Esophagus squamous epithelium (tissue), 4 donors: Measurements from ENCODE around the gene ZNF296.

ENCODE experiments used
- POLR2A ChIP-seq, 4 donors: fragments of 450-650 bp; IDR thresholded peaks; one replicate each; pipeline ENCODE4 v1.6.1; 2017; ENCODE audit warnings: antibody characterized with exemption in 4 of 4, mild to moderate bottlenecking in 4 of 4, moderate library complexity in 3 of 4
- TF ChIP-seq, protein P1 (sequence below), 6 experiments: fragments of 450-650 bp in 4 of 6; fragments of 200-600 bp in 2 of 6; sonication (generic) in 2 of 6; IDR thresholded peaks; one replicate each; pipeline ENCODE4 v1.5.1; 2016 to 2019; ENCODE audit warnings: antibody characterized with exemption in 6 of 6, mild to moderate bottlenecking in 4 of 6, moderate library complexity in 4 of 6

DNA sequence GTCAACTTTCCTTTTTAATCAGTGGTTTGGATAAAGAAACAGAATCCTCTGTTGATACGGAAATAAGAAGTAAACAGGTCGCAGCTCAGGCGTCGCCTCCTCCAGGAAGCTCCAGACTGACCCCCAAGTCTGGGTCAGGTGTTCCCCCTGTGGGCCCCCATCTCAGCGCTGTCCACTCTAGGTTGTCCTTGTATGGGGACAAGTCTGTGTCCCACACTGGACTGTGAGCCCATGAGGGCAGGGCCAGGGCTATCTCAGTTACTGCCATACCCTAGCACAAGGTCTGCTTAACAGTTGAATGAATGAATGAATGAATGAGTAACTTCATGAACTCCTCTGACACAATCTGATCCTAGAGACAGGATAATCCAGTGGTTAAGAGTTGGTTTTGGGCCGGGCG lies 29.9 kb downstream of the ZNF296 start:
- TF ChIP-seq, protein P1, sequence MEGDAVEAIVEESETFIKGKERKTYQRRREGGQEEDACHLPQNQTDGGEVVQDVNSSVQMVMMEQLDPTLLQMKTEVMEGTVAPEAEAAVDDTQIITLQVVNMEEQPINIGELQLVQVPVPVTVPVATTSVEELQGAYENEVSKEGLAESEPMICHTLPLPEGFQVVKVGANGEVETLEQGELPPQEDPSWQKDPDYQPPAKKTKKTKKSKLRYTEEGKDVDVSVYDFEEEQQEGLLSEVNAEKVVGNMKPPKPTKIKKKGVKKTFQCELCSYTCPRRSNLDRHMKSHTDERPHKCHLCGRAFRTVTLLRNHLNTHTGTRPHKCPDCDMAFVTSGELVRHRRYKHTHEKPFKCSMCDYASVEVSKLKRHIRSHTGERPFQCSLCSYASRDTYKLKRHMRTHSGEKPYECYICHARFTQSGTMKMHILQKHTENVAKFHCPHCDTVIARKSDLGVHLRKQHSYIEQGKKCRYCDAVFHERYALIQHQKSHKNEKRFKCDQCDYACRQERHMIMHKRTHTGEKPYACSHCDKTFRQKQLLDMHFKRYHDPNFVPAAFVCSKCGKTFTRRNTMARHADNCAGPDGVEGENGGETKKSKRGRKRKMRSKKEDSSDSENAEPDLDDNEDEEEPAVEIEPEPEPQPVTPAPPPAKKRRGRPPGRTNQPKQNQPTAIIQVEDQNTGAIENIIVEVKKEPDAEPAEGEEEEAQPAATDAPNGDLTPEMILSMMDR (IDR thresholded peaks at IDR 0.05): no peak
- TF ChIP-seq POLR2A (IDR thresholded peaks at IDR 0.05): no peak
